ENCODE measurements around the gene C1QTNF6.

DNA sequence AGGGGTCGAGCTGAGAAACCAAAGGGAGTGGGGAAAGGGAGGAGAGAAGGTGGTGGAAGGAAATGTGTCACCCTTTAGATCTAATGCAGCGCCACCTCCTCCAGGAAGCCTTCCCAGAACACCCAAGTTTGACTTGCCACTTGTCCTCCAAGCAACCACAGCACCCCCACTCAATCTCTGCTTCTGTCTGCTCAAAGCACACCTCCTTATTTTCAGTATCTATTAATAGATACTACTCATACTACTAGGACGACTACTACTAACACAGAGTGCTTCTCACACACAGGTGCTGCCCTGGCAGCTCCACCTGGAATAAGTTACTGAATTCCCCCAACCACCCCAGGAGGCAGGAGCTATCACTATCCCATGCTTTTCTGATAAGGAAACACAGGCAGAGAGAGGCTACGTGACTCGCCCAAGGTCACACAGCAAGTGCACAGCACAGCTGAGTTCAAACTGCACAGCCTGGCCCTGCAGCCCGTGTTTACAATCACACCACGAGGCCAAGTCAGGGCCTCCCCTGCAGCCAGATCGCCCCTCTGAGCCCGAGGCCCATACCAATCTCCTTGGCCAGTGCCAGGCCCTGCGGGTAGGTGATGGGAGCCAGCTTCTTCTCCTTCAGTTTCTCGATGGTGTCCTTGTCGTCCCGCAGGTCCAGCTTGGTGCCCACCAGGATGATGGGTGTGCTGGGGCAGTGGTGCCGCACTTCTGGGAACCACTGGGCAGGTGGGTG lies 42.8 kb upstream of the C1QTNF6 start:
- no peak for TF ChIP-seq SUZ12 (IDR thresholded peaks at IDR 0.05; ENCODE audit: extremely low read depth, insufficient read depth, insufficient read length)
- no peak for TF ChIP-seq YY1 (IDR thresholded peaks at IDR 0.05; ENCODE audit: insufficient read depth, insufficient read length)
